ENCODE measurements around the gene PKD1L1. TPM values are rescaled to one million over a fixed set of nuclear protein-coding genes. Genes with fewer than 3 reads are reported as not detected.

The PKD1L1 gene
- total RNA-seq, 3 donors from 2014 or later (not counting 1 experiment from before 2014, with no cell fraction given) = 0.33 to 0.48 (median 0.38) TPM

- Histone ChIP-seq H3K4me3 (ENCODE audit: low read length) (no peak overlapping the region), H3K36me3 (ENCODE audit: control insufficient read depth, insufficient read depth, low read length) (no peaks in the 10 kb centered on the region), H3K4me1 (ENCODE audit: control insufficient read depth, insufficient read depth, low read length) (no peaks in the 10 kb centered on the region), H3K27ac (ENCODE audit: low read length) (no peak overlapping the region), H3K27me3 (ENCODE audit: control insufficient read depth, insufficient read depth, low read length) (no peaks in the 10 kb centered on the region), H3K9me3 (ENCODE audit: control insufficient read depth, insufficient read depth, low read length) (no peaks in the 10 kb centered on the region)
- WGBS (ENCODE audit: insufficient coverage) = 91% methylated on average over 8 of the region's 9 CpGs
- Mint-ChIP-seq H3K4me3 (no peak overlapping the region), H3K9me3 (no peaks in the 10 kb centered on the region), H3K27ac (no peak overlapping the region), H3K4me1 (no peaks in the 10 kb centered on the region), H3K36me3 (no peaks in the 10 kb centered on the region), H3K27me3 (ENCODE audit: low read depth in 2 of 2) (peaks cover 0 to 3% of the 10 kb centered on the region in 2 donors)
- DNase-seq = no peak
- ATAC-seq = no peak
- no peak for TF ChIP-seq CTCF (IDR thresholded peaks at IDR 0.05)
- intact Hi-C loops (cut with micrococcal nuclease) = no loop called here
These were observed 95.7 kb downstream of the PKD1L1 start for GRCh38 chr7:47852330-47853245.

- DNase-seq (no peak), ATAC-seq (no peak)
- Histone ChIP-seq H3K27me3 (ENCODE audit: control insufficient read depth, insufficient read depth, low read length) (no peaks in the 10 kb centered on the region), H3K4me3 (ENCODE audit: low read length) (no peak overlapping the region), H3K27ac (ENCODE audit: low read length) (no peak overlapping the region), H3K9me3 (ENCODE audit: control insufficient read depth, insufficient read depth, low read length) (no peaks in the 10 kb centered on the region), H3K36me3 (ENCODE audit: control insufficient read depth, insufficient read depth, low read length) (no peaks in the 10 kb centered on the region), H3K4me1 (ENCODE audit: control insufficient read depth, insufficient read depth, low read length) (no peaks in the 10 kb centered on the region)
- no peaks in the 10 kb centered on the region for H3K36me3 Mint-ChIP-seq
- H3K4me1 Mint-ChIP-seq = no peaks in the 10 kb centered on the region
- no peak overlapping the region for H3K4me3 Mint-ChIP-seq
- intact Hi-C loops (cut with micrococcal nuclease) = no loop called here
- no peaks in the 10 kb centered on the region for H3K9me3 Mint-ChIP-seq
- H3K27ac Mint-ChIP-seq = no peak overlapping the region
- no peak for TF ChIP-seq CTCF (IDR thresholded peaks at IDR 0.05)
- peaks cover 8 to 10% of the 10 kb centered on the region in 2 donors for H3K27me3 Mint-ChIP-seq (ENCODE audit: low read depth in 2 of 2)
- WGBS (ENCODE audit: insufficient coverage) = 72% methylated on average over 4 of the region's 5 CpGs
These were observed 101.1 kb downstream of the PKD1L1 start for GRCh38 chr7:47847207-47847606.

GRCh38 chr7:47846138-47846836 lies 102.0 kb downstream of the PKD1L1 start:
- DNase-seq (no peak), ATAC-seq (no peak)
- intact Hi-C loops (cut with micrococcal nuclease) = no loop called here
- peaks cover 8 to 12% of the 10 kb centered on the region in 2 donors for H3K27me3 Mint-ChIP-seq (ENCODE audit: low read depth in 2 of 2)
- Histone ChIP-seq H3K4me3 (ENCODE audit: low read length) (no peak overlapping the region), H3K36me3 (ENCODE audit: control insufficient read depth, insufficient read depth, low read length) (no peaks in the 10 kb centered on the region), H3K4me1 (ENCODE audit: control insufficient read depth, insufficient read depth, low read length) (no peaks in the 10 kb centered on the region), H3K27ac (ENCODE audit: low read length) (no peak overlapping the region), H3K27me3 (ENCODE audit: control insufficient read depth, insufficient read depth, low read length) (no peaks in the 10 kb centered on the region), H3K9me3 (ENCODE audit: control insufficient read depth, insufficient read depth, low read length) (no peaks in the 10 kb centered on the region)
- no peak for TF ChIP-seq CTCF (IDR thresholded peaks at IDR 0.05)
- no peaks in the 10 kb centered on the region for H3K4me1 Mint-ChIP-seq
- no peak overlapping the region for H3K4me3 Mint-ChIP-seq
- no peak overlapping the region for H3K27ac Mint-ChIP-seq
- WGBS (ENCODE audit: insufficient coverage) = 82% methylated on average over 6 of the region's 7 CpGs
- no peaks in the 10 kb centered on the region for H3K9me3 Mint-ChIP-seq
- no peaks in the 10 kb centered on the region for H3K36me3 Mint-ChIP-seq
